Neural progenitor cell (in vitro differentiated cells): Measurements from ENCODE around the gene CST9L. TPM values are rescaled to one million over a fixed set of nuclear protein-coding genes. Genes with fewer than 3 reads are reported as not detected.

Experiments used
- DNase-seq: peaks from one replicate; pipeline ENCODE4 v3.0.0-alpha.2; 2016; ENCODE audit warnings: low spot score
- H2AFZ ChIP-seq: fragments of 200-600 bp; sonication (generic); replicated peaks from 2 replicates; pipeline ENCODE4 v1.6.1; 2016; ENCODE audit warnings: antibody characterized with exemption
- H3F3A ChIP-seq: fragments of 200-600 bp; sonication (generic); 2 replicates; pipeline ENCODE4 v1.6.1; 2016; ENCODE audit warnings: antibody characterized with exemption, low read depth
- H3K27ac ChIP-seq: fragments of 200-600 bp; sonication (generic); 2 replicates; pipeline ENCODE4 v1.5.1; 2016; ENCODE audit warnings: mild to moderate bottlenecking
- H3K27me3 ChIP-seq: fragments of 200-600 bp; sonication (generic); 2 replicates; pipeline ENCODE4 v1.6.1; 2016; ENCODE audit warnings: mild to moderate bottlenecking, moderate library complexity
- H3K36me3 ChIP-seq: fragments of 200-600 bp; sonication (generic); 2 replicates; pipeline ENCODE4 v1.5.1; 2016
- H3K4me1 ChIP-seq: fragments of 200-600 bp; sonication (generic); 2 replicates; pipeline ENCODE4 v1.6.1; 2016; ENCODE audit warnings: mixed run types
- H3K4me2 ChIP-seq: fragments of 200-600 bp; sonication (generic); 2 replicates; pipeline ENCODE4 v1.6.1; 2016
- H3K4me3 ChIP-seq: fragments of 200-600 bp; sonication (generic); 2 replicates; pipeline ENCODE4 v1.5.1; 2016
- H3K79me2 ChIP-seq: fragments of 200-600 bp; sonication (generic); 2 replicates; pipeline ENCODE4 v1.6.1; 2016; ENCODE audit warnings: low read depth
- H3K9ac ChIP-seq: fragments of 200-600 bp; sonication (generic); 2 replicates; pipeline ENCODE4 v1.6.1; 2016
- H3K9me3 ChIP-seq: fragments of 200-600 bp; sonication (generic); 2 replicates; pipeline ENCODE4 v1.5.1; 2016; ENCODE audit warnings: low read depth
- H4K20me1 ChIP-seq: fragments of 200-600 bp; sonication (generic); 2 replicates; pipeline ENCODE4 v1.6.1; 2016; ENCODE audit warnings: low read depth
- H3K27ac Mint-ChIP-seq: 3 replicates; pipeline ENCODE4 v1.8.0; 2021; ENCODE audit warnings: mixed read lengths
- H3K27me3 Mint-ChIP-seq: 2 replicates; pipeline ENCODE4 v1.8.0; 2022; ENCODE audit warnings: low read depth, mild to moderate bottlenecking, inconsistent platforms, moderate library complexity, mixed read lengths; ENCODE audit not compliant: insufficient read depth
- H3K36me3 Mint-ChIP-seq: 3 replicates; pipeline ENCODE4 v1.8.0; 2021; ENCODE audit warnings: mixed read lengths
- H3K4me1 Mint-ChIP-seq: 3 replicates; pipeline ENCODE4 v1.8.0; 2021; ENCODE audit warnings: mixed read lengths
- H3K4me3 Mint-ChIP-seq: 3 replicates; pipeline ENCODE4 v1.8.0; 2021; ENCODE audit warnings: mild to moderate bottlenecking, moderate library complexity, mixed read lengths
- H3K9me3 Mint-ChIP-seq: 3 replicates; pipeline ENCODE4 v1.8.0; 2020; ENCODE audit warnings: mixed read lengths
- EZH2 ChIP-seq: fragments of 200-600 bp; sonication (generic); IDR thresholded peaks from 2 replicates; pipeline ENCODE4 v1.6.1; 2017; ENCODE audit warnings: antibody characterized with exemption, mild to moderate bottlenecking, moderate library complexity
- EZH2phosphoT487 ChIP-seq: fragments of 200-600 bp; sonication (generic); IDR thresholded peaks from 2 replicates; pipeline ENCODE4 v1.6.1; 2017; ENCODE audit warnings: antibody characterized with exemption
- total RNA-seq: library from RNA; depleted of rRNA; stranded (reverse); fragments of >200 nt; gene quantifications from 2 replicates; pipeline ENCODE4 v1.2.3, GENCODE V29; 2015; ENCODE audit warnings: low replicate concordance
- TF ChIP-seq, protein P1 (sequence below): fragments of 200-600 bp; sonication (generic); IDR thresholded peaks from 2 replicates; pipeline ENCODE4 v1.5.1; 2017; ENCODE audit warnings: antibody characterized with exemption, mild to moderate bottlenecking

Gene CST9L
- total RNA-seq, 1 donor from 2014 or later = not detected

DNA sequence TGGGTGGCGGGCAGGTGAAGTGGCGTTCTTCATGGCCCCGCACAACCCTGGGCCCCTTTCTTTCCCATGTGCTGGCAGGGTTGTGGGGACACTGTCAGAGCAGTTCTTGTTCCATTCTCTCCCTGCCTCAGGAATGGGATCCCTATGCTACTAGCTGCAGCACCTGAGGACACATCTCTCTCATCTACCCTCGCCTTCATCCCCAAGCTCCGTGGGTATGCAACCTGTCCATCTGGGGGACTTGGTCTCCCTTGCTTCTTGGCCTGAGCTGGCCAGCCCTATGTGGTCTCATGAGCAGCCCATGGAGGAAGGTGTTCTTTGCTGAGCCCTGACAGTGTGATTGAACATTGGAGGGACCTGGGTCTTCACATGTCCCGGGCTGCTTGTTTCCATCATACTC, 24.2 kb downstream of the CST9L start:
- peaks cover 15% of the 10 kb centered on the region for H3K4me1 Mint-ChIP-seq
- Histone ChIP-seq H3K27me3 (no peaks in the 10 kb centered on the region), H2AFZ (no peak overlapping the region), H3K4me1 (peaks cover 12% of the 10 kb centered on the region), H3K9me3 (no peaks in the 10 kb centered on the region), H3K36me3 (no peaks in the 10 kb centered on the region), H4K20me1 (no peaks in the 10 kb centered on the region), H3K4me3 (no peak overlapping the region), H3F3A (no peaks in the 10 kb centered on the region), H3K79me2 (no peaks in the 10 kb centered on the region), H3K27ac (no peak overlapping the region), H3K9ac (no peak overlapping the region), H3K4me2 (no peak overlapping the region)
- H3K27ac Mint-ChIP-seq = no peak overlapping the region
- TF ChIP-seq, protein P1, sequence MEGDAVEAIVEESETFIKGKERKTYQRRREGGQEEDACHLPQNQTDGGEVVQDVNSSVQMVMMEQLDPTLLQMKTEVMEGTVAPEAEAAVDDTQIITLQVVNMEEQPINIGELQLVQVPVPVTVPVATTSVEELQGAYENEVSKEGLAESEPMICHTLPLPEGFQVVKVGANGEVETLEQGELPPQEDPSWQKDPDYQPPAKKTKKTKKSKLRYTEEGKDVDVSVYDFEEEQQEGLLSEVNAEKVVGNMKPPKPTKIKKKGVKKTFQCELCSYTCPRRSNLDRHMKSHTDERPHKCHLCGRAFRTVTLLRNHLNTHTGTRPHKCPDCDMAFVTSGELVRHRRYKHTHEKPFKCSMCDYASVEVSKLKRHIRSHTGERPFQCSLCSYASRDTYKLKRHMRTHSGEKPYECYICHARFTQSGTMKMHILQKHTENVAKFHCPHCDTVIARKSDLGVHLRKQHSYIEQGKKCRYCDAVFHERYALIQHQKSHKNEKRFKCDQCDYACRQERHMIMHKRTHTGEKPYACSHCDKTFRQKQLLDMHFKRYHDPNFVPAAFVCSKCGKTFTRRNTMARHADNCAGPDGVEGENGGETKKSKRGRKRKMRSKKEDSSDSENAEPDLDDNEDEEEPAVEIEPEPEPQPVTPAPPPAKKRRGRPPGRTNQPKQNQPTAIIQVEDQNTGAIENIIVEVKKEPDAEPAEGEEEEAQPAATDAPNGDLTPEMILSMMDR = no peak
- TF ChIP-seq EZH2phosphoT487 (no peak), EZH2 (no peak)
- peaks cover 10% of the 10 kb centered on the region for H3K9me3 Mint-ChIP-seq
- H3K27me3 Mint-ChIP-seq = peaks cover 27% of the 10 kb centered on the region
- DNase-seq = no peak
- H3K4me3 Mint-ChIP-seq = no peak overlapping the region
- H3K36me3 Mint-ChIP-seq = no peaks in the 10 kb centered on the region

DNA sequence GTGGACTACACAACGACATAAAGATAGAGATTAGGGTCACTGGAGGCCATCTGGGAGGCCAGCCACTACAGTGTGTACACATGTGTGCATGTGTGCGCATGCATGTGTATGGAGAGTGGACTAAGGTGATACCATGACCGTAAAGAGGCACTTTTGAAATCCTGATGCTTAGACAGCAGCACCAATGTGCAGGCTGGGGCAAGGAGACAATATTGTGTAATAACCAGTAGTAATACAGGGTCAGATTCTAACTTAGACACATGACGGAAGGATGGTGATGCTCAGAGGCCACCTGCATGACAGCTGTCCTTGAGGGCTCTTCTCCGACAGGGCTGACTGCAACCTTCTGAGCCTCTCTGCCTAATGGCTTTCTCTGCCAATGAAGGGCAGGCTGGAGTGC, 25.5 kb downstream of the CST9L start:
- Histone ChIP-seq H3K36me3 (no peaks in the 10 kb centered on the region), H4K20me1 (no peaks in the 10 kb centered on the region), H3K9me3 (no peaks in the 10 kb centered on the region), H3F3A (no peaks in the 10 kb centered on the region), H3K9ac (no peak overlapping the region), H3K4me3 (no peak overlapping the region), H3K79me2 (no peaks in the 10 kb centered on the region), H3K4me2 (no peak overlapping the region), H3K27me3 (no peaks in the 10 kb centered on the region), H2AFZ (no peak overlapping the region), H3K27ac (no peak overlapping the region), H3K4me1 (peaks cover 12% of the 10 kb centered on the region)
- Mint-ChIP-seq H3K4me1 (peaks cover 15% of the 10 kb centered on the region), H3K36me3 (no peaks in the 10 kb centered on the region), H3K9me3 (peaks cover 14% of the 10 kb centered on the region), H3K4me3 (no peak overlapping the region), H3K27me3 (peaks cover 24% of the 10 kb centered on the region), H3K27ac (no peak overlapping the region)
- DNase-seq = no peak
- no peak for TF ChIP-seq EZH2phosphoT487
- TF ChIP-seq, protein P1 = no peak
- no peak for TF ChIP-seq EZH2

DNA sequence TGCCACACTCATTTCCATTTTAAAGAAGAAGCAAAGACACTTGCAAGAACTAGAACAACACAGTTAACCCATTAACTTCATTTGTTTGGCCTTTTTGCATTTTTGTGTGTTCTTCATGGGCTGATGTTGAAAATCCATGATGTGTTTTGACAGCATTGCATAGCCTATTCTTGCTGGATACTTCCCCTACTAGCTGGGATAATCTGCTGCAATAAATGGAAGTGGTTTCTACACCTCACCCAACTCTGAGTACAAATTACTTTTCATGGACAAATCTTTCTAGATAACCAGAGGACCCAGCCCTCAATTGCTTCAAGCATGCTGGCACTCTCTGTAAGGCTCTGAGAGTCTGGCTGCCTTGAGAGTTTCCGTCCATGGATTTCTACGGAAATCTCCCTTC, 26.5 kb downstream of the CST9L start:
- H3K27ac ChIP-seq = no peak overlapping the region
- no peaks in the 10 kb centered on the region for H4K20me1 ChIP-seq
- H3K4me1 ChIP-seq = peaks cover 12% of the 10 kb centered on the region
- peak overlapping the region; percentile 39 for H3K4me2 ChIP-seq
- H3K79me2 ChIP-seq = no peaks in the 10 kb centered on the region
- no peaks in the 10 kb centered on the region for H3K27me3 ChIP-seq
- Mint-ChIP-seq H3K4me1 (peaks cover 15% of the 10 kb centered on the region), H3K27ac (no peak overlapping the region), H3K9me3 (peaks cover 14% of the 10 kb centered on the region), H3K4me3 (no peak overlapping the region), H3K27me3 (peaks cover 22% of the 10 kb centered on the region), H3K36me3 (no peaks in the 10 kb centered on the region)
- H3K9me3 ChIP-seq = no peaks in the 10 kb centered on the region
- no peaks in the 10 kb centered on the region for H3K36me3 ChIP-seq
- no peak for TF ChIP-seq EZH2
- no peak for TF ChIP-seq EZH2phosphoT487
- TF ChIP-seq, protein P1 = no peak
- H3K9ac ChIP-seq = no peak overlapping the region
- peak overlapping the region; percentile 24 for H2AFZ ChIP-seq
- no peaks in the 10 kb centered on the region for H3F3A ChIP-seq
- H3K4me3 ChIP-seq = no peak overlapping the region
- no peak for DNase-seq
